Dedifferentiated amniotic fluid mesenchymal stem cell (primary cell): ENCODE results near the gene COL8A2.

ENCODE experiments used
- DNase-seq: peaks from one replicate; pipeline ENCODE4 v3.0.0-alpha.2; 2016; ENCODE audit errors: extremely low spot score

The COL8A2 gene

DNA sequence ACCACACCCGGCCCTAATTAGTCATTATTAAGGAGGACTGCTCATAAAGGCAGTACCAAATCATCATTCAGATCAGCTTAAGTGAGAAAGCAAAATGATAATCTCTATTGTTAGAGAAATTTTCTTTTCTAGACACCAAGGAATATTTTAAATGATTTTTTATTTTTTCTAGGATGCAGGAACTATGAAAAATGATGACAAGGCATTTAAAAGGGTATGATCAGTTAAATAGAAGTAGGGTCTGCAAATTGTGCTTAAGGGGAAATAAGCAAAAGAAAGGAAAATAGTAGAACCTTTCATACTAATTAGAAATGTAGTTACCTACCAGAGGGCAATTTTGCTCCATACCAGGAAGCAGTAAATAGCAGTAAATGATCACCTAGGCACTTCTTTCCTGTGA lies 62.7 kb downstream of the COL8A2 start:
- no peak for DNase-seq

DNA sequence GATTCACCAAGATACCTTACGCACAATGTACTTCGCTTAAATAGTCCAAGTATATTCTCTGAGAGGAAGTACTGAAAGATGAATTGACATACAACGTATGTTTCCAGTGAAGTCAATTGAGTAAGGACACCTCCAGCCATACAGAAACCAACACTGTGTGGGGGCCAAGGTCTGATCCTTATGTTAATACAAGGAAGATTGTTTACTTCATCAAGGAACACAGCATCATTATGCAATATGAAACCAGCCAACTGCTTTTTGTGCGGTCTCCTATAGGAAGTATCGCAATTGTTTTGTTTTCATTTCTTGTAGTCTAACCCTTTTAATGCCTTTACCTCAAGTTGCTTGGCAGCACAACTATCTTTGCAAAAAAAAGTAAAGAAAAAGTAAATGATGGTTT lies 69.3 kb downstream of the COL8A2 start:
- DNase-seq: no peak

DNA sequence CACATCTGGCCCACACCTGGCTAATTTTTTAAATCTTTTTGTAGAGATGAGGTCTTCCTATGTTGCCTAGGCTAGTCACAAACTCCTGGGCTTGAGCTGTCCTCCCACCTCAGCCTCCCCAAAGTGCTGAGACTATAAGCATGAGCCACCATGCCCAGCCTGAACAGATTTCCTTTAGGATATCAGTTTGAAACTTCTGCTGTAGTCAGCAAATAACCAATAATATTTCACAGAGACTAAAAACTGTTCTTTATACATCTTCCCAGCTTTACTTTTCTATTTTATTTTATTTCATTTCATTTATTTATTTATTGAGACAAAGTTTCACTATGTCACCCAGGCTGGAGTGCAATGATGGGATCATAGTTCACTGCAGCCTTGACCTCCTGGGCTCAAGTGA lies 71.0 kb downstream of the COL8A2 start:
- no peak for DNase-seq

DNA sequence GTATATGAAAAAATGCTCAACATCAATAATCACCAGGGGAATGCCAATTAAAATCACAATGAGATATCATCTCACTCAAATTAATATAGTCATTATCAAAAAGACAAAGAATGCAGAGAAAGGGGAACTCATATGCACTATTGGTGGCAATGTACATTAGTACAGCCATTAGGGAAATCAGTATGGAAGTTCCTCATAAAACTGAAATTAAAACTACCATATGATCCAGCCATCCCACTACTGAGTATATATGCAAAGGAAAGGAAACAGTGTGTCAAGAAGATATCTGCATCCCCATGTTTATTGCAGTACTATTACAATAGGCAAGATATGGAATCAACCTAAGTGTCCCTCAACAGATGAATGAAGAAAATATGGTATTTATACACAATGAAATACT lies 73.2 kb downstream of the COL8A2 start:
- DNase-seq: no peak
